Measurements from ENCODE around the gene TTC7B.

Gene TTC7B

DNA sequence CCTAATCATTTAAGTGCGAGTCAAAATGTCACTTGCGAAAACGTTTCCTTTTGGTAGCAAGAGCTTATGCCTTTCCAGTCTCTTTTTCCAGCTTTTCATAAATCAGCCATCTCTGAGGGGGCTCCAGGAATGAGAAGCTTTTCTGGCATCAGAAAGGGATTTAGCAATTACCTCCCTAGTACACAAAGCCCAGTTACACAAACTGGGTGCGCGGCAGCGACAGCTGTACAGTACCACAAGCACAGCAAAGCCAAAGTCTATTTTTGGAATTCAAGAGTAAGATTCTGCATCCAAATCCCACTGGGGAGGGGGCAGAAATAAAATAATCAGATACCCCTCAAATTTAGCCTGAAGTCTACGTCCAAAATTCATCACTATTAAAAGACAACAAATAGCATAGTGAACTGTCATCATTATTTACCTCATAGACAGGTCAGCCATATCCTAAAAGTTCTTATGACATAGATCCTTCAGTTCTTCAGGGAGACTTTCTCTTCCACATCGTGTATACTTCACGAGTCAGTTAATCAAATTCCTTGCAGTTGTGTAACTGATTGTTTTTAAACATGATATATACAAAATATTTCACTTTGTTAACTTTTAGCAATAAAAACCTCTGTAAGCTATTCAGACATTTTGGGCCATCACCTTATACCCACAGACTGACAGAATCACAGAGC is 150.8 kb downstream of the TTC7B start:
- DNase-seq = no peak

DNA sequence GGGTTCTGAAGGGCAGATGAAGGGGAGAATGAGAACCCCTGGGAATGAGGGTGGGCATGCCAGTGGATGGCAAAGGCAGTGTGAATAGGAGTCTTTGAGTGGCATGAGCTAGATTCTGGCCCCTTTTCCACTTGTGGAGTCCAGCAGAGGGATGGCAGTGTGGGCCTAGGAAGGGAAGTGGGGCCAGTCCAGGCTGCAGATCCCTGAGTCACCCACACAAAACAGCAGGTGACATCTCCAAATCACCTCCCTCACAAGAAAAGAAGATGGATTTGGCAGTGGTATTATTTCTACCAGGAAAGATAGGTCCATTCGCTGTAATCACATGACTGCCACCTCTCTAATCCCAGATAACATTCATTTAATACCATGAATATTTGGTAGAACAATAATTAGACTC is 151.3 kb downstream of the TTC7B start:
- no peak for DNase-seq

DNA sequence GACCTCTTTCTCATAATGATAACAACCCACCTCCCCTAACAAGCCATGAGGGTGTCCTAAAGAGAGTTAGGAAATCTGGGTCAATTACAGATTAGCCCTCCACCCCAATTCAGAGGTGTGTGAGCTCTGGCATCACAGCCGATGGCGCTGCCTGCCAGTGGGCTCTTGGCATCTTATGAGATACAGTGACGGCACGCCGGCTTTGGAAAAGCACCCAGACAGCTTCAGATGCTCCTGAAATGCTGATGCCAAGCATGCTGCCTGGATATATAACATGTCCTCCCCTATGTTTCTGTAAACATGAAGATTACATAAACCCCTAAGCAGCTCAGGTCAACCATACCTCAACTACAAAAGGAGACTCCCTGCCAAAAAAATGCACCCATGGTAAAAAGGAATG is 152.6 kb downstream of the TTC7B start:
- DNase-seq = no peak

DNA sequence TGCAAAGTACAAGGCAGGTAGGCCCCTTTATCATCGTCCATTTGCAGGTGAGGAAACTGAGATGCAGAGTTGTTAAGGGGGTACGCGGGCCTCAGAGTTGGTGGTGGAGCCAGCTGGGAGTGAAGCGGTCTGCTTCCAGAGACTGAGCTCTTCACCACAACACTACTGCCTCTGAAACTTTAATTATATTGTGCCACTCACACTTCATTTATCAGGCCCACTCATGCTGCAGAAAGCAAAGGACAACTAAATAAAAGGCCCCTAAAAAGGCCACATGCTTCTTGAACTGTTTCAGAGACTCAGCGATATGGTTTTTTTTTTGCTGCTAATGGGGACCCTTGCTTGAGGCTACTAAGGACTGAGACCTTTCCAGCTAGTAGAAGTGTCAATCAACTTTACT is 153.1 kb downstream of the TTC7B start:
- DNase-seq = no peak

DNA sequence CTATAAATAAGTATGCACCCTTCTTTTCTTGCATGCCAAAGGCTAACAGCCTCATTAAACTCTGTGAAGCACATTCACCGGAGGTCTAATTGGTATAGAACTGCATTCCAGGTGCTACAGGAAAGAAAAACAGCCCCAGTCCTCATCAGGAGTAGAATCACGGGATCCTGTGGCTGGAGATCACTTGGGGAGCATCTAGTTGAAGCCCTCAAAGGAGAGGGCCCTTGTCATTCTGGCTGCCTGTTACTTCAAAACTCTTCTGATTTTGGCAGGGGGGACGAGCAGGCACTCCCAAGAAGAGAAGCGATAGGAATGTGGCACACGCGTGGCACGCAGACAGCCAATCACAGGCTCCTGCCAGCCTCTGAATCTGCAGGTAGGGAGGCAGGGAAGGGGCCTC is 154.4 kb downstream of the TTC7B start:
- no peak for DNase-seq

DNA sequence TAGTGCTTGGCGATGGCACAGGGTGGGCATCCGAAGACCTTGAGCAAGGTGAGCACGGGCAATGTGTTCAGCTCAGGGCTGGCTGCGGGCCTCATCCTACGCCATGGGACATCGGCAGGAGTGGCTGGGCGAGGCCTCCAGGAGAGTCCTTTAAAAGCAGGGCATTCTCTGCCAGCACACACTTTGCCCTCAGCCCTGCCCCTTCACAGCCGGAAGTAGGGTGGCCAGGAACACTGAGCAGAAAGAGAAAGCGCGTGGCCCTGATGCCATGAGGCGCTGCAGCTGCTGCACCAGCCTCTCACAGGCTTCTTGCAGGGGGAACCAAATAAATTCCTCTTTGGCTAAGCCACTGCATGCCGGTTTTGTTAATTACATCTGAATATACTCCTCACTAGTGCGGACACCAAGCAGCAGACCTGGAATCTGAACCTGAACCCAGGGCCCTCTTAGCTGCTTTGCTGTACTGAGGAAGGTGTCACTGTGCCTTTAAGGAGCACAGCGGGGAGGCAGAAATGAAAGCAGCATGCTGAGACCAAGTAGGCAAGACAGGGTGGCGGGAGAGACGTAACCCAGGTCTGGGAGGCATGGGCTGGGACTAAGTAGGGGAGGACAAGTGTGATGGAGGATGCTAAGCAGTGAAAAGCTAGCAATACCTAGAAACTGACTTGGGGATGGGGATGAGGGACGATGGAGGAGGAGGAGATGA is 155.2 kb downstream of the TTC7B start:
- DNase-seq = no peak

DNA sequence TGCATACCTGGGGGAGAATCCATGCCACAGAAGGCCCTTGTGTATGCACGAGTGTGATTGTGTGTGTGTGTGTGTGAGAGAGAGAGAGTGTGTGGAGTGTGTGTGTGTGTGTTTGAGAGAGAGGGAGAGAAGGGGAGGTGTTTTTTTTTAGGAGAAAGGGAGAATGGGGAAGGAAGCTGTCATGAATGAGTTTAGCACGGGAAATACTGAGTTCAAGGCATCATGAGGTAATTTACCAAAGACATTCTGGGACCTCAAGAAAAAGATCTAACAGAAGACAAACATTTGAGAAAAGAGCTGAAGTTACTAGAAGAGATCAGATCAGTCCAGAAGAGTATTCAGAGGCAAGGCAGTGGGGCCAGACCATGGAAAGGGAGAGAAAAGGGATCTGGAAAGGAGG is 157.1 kb downstream of the TTC7B start:
- DNase-seq = no peak

DNA sequence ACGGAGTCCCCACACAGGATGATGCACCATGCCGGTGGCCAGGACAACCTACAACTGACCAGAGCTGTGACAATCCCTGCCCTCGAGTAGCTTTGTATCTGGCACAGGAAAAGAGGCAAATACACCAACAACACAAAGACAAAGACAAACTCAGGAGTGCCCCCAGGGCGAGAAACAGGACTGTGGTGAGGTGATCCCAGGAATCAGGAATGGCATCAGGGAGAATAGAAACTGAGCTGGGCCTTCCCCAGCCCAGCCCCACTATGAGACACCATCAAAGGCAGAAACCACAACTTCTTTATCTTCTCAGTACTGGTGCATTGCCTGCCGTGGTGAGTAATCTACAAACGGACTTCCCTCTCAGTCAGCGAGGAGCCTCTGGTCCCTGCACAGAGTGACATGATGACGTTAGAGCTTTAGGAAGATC is 157.7 kb downstream of the TTC7B start:
- peak; percentile 49 for DNase-seq

DNA sequence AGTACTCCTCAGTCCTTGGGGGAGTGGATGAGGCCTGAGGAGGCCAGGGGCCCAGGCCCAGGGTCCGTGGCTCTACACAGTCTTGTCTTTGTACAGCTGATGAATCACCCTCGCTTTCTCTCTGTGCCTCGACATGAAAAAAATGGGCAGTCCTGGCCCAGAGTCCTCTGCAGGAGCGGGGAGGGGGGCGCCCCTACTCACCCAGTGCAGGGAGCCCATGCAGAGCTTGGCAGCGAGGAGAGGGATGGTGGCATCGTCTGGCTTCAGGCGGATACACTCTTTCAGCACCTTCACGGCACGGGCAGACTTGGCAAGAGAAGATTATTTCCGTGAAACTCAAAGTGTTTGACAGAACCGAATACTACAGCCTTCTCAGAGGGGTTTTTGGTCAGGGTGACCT is 159.3 kb downstream of the TTC7B start:
- DNase-seq = no peak

DNA sequence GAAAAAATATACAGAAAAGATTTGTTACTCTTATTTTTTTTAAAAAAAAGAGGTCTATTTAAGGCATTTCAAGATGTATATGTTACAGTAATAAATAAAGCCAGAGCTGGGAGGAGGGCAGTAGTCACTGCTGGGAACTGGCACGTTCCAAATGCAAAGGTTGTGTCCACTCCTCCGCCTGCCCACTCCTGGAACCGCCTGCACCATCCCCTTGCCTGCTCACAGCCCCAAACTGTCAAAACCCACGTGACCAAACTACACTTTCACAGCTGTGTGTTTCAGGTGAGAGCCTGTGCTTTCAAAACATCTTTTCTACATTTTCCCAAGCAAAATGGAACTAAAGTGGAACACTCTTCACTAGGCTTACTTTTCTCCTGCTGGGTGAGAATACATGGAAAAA is 160.4 kb downstream of the TTC7B start:
- DNase-seq = no peak

DNA sequence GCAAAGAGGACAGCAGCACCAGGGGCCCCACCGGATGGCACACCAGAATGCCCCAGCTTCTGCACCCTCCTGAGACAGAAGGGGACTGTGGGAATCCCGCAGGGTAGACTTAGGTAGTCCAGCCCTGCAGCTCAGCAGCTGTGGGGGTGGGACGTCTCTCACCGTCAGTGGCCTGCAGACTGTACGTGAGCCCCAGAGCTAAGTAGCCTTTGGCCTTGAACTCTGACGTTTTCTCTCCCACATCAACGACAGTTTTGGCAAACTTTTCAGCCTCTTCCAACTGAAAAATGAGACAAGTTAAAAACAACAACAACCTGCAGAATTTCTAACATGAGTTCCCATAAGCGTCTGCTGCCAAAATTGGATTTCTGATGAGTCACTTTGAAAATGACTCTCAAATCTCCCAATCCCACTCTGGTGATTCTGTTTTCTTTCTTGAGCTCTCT is 161.4 kb downstream of the TTC7B start:
- peak; percentile 26 for DNase-seq

DNA sequence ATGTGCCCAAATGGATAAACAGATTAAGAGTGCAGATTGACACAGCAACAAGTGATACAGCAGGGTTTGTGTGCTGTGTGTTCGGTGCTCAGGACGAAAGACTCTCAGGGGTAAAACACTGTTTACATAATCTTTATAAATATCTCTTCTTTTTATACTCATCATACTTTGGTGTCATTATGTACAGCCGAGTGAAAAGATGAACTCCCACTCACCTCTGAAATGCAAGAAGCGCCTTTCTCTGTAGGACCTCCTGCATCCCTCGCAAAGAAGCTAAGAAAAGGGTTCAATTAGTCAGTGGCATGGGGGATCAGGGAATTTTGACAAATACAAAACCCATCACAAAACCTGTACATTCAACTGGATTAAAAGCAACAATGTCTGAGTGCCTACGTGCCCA is 163.6 kb downstream of the TTC7B start:
- DNase-seq = no peak

DNA sequence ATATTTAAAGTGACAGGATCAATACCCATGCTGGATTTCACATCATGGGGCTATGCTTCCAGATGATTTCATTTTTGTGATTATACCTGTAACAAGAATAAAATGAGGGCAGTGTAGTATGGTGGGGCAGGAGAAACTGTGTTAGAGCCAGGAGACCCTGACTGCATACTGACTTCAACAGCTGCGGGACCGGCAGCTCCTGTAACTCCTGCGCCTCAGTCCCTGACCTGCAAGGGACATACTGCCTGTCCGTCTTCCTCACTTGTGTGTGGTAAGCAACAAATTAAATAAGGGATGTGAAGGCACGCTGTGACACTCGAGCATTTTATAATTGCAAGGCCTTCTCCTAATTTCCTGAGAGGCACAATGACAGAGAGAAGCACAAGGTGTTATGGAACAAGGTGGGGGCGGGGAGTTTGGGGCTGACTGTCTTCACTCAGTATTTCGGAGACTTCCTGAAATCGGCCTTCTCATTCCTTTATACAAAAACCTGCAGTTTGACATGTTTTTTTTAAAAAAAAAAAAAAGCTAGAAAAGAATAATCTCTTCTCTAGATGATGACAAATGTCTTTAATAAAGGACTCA is 164.2 kb downstream of the TTC7B start:
- no peak for DNase-seq

DNA sequence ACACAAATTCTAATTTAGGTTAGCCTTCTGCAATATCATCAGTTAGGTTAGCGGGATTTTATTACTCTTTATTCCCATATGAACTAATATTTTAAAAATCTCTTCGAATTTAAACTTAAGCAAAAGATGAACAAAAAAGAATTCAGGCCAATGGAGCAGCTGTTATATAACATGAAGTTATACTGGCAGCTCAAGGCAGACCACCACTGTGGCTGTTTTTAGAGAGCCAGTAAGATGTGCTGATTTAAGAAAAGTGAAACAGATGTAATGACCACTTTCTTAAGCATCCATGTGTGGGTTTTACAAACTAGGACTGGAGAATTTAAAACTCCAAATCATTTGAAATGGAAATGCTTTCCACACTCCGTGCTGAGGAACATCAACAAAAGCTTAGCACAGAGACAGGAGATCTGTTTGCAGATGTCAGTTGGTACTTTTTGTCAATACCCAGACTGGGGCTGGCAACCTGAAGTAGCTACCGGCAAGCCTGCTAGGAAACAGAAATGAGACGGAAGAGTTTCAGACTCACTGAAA is 164.9 kb downstream of the TTC7B start:
- no peak for DNase-seq

DNA sequence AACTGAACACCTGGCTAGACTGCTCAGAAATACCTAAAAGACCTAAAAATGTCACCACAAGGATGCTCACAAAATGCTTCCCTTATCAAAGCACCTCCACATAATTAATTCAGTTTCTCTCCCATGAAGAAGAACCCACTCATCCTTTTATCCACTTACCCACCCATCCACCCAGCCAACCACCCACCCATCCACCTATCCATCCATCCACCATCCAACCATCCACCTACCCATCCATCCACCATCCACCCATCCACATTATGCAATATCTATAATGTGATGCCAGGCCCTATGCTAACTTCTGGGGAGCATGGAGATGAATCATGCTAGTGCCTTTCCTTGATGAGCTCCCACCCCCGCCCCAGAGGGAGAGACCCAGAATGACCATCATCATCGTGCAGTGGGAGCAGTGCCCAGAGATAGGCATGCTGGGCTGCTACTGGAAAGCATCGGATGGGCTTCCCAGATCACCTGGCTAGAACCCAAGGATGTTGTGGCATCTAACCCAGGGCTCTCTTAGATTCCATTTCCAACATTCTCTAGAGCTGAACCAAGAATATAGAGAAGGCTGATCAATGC is 166.6 kb downstream of the TTC7B start:
- no peak for DNase-seq

DNA sequence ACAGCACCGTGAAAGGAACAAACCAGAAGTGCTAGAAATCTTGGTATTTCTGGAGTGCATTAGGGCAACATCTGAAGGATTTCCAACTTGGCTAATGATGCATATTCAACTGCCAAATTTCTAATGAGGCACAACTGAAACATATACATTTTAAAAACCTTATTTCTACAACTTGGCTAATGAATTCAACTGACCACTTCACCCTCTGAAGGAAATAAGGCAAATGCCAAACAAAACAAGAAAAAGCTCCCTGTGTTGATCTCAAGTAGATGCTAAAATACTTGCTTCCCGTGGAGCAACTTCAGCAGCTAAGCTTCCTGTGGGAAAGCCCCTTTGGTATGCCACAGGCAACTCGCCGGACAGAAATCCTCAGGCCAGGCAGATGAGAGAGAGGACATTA is 167.1 kb downstream of the TTC7B start:
- no peak for DNase-seq

DNA sequence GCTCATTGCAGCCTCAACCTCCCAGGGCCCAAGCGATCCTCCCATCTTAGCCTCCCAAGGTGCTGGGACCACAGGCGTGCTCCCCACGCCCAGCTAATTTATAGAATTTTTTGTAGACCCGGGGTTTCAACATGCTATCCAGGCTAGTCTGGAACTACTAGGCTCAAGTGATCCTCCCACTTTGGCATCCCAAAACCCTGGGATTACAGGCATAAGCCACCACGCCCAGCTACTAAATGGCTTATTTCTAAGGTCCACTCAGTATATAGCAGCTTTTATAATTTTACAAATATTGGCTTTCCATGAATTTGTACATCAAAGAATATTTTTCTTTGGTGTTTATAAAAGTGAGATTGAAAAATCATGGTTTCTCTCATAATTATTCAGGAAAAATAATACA is 167.8 kb downstream of the TTC7B start:
- no peak for DNase-seq

DNA sequence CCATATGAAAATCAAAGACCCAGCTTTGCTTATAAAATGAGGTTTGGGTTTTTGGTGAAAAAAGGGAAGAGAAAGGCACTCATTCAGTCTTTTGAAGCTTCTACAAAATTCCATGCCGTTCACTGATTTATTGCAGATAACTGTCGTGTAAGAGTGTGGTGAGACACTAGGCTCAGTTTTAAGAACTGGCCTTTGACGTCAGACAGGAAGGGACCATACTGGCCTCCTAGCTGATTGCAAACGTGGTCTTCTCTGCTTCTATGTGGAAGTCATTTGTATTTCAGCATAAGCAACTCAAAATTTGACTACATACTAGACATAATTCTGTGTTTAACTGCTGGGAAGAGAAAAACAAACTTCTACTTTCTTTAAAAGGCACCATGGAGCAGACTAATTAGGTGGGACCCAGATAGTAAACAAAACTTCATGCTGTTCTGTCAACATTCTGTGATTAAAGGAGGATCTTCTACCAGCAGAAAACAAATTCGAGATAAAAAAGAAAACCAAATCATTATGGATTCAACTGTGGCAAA is 168.7 kb downstream of the TTC7B start:
- DNase-seq = no peak

DNA sequence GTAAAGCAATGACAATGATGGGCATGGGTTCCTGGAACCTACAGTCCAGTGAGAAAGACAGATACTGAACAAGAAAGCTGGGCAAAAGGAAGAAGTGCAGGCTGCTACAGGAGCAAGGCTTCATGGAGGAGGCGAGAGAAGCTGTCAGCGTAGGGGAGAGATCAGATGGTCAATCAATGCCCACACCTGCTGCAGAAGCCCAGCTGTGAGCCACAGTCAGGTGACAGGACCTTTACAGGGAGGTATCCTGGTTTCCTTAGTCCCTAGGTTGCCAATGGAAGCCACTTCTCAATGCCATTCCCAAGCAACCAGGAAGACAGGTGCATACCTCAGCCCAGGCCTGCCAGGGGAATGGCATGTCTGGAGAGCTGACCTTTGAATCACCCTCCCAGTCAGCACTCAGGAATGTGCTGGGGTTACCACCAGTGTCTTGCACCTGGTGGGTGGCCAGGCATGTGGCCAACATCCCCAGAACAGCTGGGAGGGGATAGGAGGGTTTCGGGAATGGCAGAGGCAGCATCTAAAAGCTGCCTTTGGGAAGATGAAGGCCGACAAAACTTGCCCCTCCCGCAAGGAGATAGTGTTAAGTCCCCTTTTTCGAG is 170.3 kb downstream of the TTC7B start:
- peak; percentile 44 for DNase-seq

DNA sequence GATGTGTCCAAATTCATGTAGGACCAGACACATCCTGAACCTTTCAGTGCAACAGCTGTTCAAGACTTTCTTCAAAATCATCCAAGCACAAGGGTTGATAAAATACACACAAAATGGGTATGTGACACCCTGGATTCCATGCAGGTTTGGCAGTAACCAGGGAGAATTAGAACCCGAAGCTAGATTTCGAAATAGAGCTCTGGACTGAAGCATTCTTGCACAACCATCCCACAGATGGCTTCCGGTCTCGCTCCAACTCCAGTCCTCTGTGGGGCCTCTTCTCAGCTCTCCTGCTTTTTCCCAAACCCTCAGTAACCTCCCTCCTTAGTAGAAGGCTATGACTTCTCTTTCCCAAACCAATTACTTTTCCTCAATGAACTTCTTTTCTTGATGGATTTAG is 171.3 kb downstream of the TTC7B start:
- DNase-seq = peak; percentile 60

DNA sequence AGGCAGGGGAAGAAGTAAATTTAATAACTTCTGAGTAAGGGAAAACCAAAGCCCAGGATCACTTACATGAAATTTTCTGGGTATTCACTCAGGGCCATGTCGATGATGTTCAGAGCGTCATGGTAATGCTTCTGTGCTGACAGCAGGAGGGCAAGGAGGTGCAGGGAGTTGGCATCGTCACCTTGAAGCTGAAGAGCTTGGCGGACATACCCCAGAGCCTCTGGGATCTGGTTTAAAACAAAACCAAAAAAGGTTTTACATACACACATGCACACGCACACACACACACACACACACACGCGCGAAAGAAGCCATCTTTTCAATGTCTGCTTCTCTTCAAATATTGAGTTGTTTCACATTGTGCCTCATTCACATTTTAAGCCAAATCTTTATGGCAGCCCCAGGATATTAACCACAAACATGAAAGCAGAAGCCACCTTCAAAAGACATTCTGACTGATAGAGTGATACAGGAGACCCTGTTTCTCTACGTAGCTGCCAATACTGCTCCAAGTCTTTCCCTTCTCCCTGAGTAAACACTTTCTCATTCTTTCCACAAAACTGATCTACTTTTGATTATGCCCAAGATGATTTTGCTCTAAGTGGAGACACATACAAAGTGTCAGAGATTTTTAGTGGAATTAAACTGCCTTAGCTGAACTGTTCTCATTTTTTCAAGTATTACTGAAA is 172.1 kb downstream of the TTC7B start:
- no peak for DNase-seq

DNA sequence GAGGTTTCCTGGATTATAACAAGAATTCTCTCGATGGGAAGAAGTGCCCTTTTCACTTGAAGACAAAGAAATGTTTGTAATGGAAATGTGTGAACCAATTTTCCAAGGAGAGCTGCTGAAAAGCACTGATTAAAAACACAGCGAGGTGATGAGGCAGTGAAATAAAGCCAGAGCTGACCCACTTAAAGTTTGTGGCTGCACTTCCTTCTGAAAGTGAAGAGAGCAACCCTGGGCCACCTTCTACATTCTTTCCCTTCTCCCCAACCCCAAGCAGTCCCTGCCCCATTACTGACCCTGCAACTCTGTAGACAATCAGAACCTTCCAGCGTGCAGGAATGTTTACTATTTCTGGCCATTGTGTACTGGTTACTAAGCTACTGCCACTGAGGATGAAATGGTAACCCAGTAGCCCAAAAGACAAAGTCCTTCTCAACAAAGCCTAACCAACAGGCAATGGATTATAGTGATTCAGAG is 173.9 kb downstream of the TTC7B start:
- no peak for DNase-seq
